ENCODE measurements around the gene SDCCAG8.
"Not testable (repeated sequence)": the region's sequence is repeated elsewhere in the genome, so short reads cannot be mapped to it uniquely, and the experiment has no call there.

SDCCAG8 gene

DNA sequence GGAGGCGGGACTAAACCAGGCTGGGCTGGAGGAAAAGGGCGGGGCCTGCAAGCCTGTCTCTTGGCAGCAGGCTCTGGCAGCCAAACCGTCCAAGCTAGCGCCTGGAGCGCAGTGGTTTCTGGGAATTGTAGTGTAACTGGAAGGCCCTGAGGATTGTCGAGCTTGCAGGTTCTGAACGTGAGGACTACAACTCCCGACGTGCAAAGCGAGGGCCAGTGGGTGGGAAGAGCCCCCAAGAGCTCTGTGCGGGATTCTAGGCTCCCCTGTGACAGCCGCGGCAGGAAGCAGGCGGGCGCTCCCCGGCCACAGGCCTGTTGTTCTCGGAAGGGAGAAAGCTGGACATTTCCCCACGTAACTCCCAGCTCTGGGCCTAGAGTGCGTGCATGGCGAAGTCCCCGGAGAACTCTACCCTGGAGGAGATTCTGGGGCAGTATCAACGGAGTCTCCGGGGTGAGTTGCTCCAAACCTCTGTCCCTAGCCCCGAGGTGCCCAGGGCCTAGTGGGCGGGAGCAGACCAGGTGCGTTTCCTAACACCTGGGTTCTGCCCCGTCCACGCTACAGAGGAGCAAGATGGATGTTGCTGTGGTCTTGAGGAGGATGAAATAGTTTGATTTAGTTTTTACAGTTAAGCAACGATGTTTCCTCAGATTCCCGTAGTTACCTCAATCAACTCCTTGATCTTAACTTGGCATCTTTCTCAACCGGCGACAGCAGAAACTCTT lies at the start of gene SDCCAG8:
Gene SDCCAG8 (plus strand): TSS at position 251 of the 722 bp plus-strand sequence. CDS start 133 bp downstream, at position 384.
- DNase-seq (ENCODE audit: low read depth in 3 of 3), result peak; percentile 84 to 94 (median 87)

DNA sequence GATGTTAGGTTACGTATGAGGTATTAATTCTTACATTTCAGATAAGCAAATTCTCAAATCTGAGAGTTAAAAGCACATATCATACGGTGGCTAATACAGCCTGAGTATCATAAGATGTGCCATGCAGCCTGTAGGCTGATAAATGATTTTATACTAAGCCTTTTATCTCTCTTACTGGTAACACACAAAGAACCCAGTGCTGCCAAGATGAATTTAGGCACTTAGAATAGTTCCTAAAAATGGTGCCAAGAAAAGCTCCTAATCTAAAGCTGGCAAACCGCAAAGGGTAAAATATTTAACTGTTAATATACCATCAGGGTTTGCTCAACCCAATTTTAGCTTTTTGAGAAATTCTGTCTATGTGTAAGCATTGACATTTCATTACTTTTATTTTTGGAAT lies 43.9 kb upstream of the SDCCAG8 start:
- not testable (repeated sequence) for DNase-seq (ENCODE audit: low read depth in 3 of 3)

DNA sequence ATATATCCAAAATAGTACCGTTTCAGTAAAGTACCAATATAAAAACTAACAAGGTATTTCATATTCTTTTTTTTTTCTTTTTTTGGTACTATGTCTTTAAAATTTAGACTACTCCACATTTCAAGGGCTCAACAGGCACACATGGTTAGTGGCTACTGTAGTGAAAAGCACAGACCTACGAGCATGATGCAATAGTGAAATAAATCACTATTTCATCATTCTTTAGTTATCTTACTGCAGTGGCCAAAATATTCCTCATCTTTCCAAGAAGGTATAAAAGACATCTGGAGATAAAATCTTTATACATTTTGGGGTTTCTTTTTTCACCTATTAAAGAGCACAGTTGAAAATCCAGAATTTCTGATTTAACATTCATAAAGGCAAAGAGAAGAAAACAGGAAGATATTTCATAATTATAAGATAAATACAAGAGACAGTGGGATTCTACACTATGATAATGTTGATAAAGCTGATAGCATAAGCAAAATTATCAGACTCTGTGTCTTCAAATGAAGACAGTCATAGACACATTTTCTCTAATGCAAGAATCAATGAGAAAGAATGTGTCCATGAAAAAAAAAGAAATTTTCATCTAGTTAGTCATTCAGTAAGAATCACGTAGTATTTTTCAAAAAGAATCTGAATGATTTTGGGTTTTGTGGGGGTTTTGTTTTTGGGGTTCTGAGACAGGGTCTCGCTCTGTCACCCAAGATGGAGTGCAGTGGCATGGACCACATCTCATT lies 42.6 kb upstream of the SDCCAG8 start:
- DNase-seq (ENCODE audit: low read depth in 3 of 3), result no peak

DNA sequence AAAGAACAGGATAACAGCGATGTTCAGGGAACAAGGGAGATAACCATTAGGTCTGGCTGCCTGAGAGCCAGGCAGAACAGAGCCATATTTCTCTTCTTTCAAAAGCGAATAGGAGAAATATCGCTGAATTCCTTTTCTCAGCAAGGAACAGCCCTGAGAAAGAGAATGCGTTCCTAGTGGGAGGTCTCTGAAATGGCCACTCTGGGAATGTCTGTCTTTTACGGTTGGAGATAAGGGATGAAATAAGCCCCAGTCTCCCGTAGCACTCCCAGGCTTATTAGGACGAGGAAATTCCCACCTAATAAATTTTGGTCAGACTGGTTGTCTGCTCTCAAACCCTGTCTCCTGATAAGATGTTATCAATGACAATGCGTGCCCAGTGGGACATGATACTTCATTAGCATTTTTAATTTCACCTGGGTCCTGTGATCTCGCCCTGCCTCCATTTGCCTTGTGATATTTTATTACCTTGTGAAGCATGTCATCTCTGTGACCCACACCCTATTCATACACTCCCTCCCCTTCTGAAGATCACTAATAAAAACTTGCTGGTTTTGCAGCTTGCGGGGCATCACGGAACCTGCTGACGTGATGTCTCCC lies 40.5 kb upstream of the SDCCAG8 start:
- DNase-seq (ENCODE audit: low read depth in 3 of 3), result not testable (repeated sequence)

DNA sequence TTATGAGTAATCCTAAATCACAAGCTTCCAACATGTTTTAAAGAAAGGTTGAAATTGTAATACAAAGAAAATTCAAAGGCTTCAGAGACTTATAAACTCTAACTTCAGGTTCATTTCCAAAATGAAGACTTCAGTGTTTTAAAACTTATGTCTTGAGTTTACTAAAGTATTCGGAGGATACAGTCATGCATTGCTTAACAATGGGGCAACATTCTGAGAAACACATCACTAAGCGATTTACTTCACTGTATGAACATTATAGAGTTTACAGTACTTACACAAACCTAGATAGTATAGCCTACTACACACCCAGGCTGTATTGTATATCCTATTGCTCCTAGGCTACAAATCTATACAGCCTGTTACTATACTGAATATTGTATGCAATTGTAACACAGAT lies 39.1 kb upstream of the SDCCAG8 start:
- no peak for DNase-seq (ENCODE audit: low read depth in 3 of 3)

DNA sequence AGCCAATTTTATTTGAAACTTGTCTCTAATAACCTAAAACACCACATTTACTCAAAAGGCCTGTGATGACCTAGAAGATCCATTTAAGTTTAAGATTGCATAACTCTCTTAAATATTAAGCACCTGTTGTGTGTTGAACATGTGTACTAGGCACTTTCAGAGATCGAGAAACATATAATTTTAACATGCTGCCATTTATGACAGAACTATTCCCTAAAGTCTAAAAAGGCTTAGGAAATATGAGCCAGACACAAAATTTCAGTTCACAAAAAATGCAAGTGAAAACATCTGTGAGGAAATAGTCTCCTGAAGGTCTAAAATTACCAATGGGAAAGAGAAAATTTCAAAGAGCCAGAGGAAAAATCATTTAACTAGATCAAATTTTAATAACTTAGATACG lies 38.5 kb upstream of the SDCCAG8 start:
- no peak for DNase-seq (ENCODE audit: low read depth in 3 of 3)

DNA sequence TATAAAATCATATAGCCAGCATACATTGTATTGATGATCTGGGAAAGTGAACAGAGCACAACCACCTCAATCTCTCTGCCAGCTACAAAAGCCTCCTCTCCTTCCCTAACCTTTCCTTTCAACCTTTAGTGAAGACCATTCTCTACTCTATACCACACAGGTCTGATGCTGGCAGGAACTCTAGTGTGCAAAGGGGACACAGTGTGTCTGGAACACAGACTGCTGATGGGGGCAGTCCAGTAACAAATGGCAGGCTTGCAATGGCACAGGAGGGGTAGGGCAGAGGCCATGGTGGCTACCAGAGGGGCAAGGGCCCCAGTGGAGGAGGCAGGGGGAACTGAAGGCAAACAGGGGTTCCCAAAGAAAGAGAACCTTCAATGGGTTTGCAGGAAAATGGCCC lies 37.8 kb upstream of the SDCCAG8 start:
- DNase-seq (ENCODE audit: low read depth in 3 of 3), result no peak

DNA sequence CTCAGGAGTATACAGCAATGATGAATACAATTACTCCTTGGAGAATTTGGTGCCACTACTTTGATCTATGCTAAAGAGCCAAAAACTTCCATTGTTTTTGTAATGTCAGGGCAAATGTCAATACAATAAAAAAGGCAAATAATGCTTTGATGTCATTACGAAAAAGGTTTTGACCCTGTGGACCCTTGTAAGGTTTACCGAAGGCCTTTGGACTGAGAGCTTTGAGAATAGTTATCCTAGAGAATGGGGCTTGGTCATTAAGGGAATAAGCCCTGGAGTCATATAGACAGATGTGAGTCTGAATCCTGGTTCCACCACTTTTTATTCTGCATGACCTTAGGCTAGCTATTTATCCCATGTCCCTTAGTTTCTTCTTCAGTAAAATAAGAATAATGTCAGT lies 28.2 kb upstream of the SDCCAG8 start:
- no peak for DNase-seq (ENCODE audit: low read depth in 3 of 3)

DNA sequence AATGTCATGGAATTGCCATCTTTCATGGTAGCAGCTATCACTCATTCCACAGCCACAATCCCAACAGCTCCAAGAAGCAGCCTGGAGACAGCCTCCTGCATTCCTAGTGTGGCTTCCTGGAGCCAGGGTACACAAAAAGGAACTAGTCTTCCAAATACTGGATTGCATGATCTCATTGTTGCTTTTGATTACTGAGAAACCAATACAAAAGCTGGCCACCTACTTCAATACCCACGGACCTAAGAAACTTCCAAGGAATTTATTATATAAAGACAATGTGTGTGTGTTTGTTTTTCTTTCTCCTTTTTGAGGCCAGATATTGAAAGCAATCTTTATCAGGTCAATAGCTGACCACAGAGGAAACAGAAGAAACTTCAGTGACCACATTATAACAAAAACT lies 26.3 kb upstream of the SDCCAG8 start:
- DNase-seq (ENCODE audit: low read depth in 3 of 3), result no peak

DNA sequence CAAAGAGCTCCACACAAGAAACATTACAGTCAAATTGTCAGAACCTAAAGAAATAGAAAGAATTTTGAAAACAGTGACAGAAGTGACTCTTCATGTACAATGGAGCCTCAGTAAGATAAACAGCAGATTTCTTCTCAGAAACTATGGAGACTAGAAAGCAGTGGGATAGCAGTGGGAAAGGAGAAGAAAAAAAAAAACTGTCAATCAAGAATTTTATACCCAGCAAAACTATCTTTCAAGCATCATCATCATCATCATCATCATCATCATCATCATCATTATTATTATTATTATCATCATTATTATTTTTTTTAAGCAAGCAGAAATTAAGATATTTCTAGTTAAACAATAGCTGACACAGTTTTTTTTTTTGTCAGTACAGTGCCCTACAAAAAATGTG lies 24.9 kb upstream of the SDCCAG8 start:
- no peak for DNase-seq (ENCODE audit: low read depth in 3 of 3)

DNA sequence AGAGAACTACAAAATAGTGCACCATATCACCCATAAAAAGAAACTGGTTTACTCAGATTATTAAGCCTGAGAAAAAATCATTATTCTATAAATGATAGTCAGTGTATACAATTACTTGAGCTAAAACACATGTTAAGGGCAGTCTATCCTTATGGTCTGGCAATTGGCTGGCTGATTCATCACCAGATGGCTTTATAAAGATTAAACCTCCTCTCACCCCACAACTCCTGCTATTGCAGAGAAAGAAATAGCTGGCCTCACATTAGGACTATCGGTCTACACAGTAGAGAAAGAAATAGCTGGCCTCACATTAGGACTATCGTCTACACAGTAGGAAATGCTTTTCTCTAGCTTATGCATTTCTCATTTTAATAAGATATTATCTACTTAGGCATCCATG lies 21.9 kb upstream of the SDCCAG8 start:
- no peak for DNase-seq (ENCODE audit: low read depth in 3 of 3)

DNA sequence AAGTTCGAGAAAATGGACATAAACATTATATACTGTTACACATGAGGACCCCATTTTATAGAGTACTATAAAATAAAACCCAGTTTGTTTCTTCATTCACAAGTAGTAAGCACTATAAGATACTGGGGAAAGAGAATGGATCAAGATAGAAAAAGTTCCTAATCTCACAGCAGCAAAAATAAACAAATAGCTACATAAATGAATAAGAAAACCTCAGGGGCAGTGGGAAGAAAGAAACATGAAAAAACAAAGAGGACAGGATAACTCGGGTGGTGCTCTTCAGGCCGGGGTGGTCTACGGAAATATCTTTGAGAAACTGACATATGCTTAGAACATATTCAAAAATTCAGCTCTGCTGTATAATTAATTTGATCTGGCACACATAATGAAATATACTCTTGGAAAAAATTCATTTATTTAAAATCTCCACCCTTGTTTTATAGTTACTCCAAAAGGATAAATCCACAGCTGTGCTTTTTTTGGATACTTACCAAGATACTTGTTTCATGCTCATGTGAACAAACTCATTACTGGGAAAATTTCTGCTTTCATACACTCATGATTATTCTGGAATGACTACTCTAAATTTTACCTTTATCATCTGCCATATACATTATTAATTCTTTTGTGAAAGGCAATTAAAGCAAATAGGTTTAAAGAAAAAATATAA lies 20.7 kb upstream of the SDCCAG8 start:
- no peak for DNase-seq (ENCODE audit: low read depth in 3 of 3)

DNA sequence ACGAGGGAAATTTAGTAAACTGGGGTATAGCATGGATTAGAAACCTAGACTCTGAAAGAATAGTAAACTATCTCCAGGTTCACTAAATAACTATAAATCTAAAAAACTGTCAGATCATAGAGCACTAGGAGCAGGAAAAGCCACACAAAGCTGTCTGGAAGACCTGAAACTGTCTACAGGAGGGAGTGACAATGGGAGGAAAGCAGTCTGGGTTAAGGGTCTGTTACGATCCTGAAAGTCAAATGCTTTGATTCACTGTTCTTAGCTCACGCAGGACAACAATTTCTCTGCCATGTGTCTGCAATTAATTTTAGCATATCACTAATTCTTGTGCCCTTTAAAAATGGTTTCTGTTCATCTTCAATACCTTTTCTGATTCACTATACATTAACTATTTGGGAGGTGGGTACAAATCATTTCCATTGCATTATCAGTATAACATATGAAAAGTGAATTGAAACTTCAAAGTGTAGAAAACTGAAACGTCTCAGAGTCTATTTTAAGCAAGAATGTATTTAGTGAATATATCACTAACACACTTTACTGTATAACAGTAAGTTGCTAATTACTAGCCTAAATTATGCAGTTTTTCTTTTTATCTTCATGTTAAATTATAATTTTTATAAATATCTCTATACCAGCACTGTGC lies 19.1 kb upstream of the SDCCAG8 start:
- DNase-seq (ENCODE audit: low read depth in 3 of 3), result no peak

DNA sequence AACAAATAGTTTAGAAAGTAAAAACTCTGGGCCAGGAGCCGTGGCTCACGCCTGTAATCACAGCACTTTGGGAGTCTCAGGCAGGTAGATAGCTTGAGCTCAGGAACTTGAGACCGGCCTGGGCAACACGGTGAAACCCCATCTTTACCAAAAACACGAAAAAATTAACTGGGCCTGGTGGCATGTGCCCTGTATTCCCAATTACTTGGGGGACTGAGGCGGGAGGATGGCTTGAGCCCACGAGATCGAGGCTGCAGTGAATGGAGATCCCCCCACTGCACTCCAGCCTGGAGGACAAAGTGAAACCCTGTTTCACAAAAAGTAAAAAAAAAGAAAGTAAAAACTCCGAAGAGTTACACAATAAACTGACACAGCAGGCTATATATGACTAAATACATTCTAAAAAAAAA lies 11.4 kb upstream of the SDCCAG8 start:
- DNase-seq (ENCODE audit: low read depth in 3 of 3), result no peak

DNA sequence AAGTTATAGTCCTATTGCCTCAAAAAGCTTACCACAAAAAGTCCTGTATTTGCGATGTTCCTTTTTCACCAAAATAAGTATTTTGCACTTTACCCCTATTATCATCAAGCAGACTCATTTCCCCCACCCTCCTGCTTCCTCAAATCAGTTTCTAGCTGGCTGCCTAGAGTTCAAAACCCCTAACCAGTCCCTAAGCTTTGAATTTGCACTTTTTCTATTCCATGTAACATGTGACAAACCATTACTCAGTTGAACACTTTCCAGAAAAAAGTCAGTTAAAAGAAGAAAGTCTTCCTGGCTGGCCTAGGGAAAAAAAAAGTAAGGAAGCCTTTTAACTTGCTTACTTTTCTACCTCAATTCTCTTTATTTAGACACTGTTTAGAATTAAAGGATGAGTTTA lies 8.9 kb upstream of the SDCCAG8 start:
- no peak for DNase-seq (ENCODE audit: low read depth in 3 of 3)

DNA sequence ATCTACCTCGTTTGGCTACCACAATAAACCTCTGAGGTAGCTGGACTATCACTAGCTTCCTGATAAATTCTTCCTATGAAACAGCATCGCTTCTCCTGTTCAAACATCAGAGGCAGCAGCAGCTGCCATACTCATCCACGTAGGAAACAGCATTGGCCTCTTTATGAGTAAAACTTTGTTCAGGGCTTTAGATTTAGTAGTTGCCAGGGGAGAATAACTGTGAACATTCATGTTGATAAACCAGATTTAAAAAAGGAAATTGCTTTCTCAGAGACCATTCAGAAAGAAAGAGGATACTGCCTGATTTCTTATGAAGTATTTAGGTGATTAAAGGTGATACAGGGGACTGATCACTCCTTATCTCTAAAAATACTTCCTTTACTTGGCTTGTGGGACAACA lies 7.9 kb upstream of the SDCCAG8 start:
- no peak for DNase-seq (ENCODE audit: low read depth in 3 of 3)

DNA sequence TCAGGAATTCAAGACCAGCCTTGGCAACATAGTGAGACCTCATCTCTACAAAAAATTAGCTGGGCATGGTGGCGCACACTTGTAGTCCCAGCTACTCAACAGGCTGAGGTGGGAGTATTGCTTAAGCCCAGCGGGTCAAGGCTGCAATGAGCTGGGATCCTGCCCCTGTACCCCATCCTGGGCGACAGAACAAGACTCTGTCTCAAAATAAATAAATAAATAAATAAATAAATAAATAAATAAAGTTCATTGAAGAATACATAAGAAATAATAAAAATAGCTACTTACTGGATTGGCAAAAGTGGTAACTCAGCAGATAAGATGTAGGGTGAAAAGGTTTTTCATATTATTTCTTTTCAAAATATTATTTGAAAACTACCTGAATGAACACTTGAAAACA lies 6.6 kb upstream of the SDCCAG8 start:
- DNase-seq (ENCODE audit: low read depth in 3 of 3), result no peak

DNA sequence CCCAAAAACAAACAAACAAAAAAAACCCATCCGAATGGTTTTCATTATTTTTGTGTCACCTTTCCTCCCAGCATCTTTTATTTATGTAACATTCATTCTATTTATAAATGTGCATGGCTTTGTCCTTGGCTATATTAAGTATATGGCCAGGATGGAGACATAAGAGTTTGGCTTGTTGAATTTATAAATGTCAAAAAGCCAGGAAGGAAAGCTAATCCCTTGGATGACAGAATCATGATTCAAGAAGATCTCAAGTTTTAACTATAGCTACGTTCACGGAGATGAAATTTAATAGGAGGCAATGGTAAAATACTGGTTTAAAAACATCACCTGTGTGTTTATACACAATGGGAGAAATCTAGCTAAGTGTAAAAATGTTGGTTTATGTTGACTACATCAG lies 5.7 kb upstream of the SDCCAG8 start:
- no peak for DNase-seq (ENCODE audit: low read depth in 3 of 3)

DNA sequence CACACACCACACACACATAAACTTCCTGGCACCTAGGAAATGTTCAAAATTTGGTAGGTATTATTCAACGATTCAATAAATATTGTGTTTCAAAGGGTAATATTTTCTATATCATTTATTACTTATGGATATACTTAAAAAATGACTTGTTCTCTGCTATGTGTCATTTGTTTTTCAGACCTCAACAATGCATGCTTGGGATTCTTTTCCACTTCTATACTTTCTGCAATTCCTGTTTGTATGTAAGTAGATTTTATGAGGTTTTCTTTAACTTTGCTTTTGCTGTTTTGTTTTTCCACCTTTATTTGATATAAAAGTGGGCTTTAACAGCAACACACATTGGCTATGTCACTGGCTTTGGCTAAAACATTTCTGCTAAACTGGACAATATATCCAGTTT lies 4.3 kb upstream of the SDCCAG8 start:
- no peak for DNase-seq (ENCODE audit: low read depth in 3 of 3)

DNA sequence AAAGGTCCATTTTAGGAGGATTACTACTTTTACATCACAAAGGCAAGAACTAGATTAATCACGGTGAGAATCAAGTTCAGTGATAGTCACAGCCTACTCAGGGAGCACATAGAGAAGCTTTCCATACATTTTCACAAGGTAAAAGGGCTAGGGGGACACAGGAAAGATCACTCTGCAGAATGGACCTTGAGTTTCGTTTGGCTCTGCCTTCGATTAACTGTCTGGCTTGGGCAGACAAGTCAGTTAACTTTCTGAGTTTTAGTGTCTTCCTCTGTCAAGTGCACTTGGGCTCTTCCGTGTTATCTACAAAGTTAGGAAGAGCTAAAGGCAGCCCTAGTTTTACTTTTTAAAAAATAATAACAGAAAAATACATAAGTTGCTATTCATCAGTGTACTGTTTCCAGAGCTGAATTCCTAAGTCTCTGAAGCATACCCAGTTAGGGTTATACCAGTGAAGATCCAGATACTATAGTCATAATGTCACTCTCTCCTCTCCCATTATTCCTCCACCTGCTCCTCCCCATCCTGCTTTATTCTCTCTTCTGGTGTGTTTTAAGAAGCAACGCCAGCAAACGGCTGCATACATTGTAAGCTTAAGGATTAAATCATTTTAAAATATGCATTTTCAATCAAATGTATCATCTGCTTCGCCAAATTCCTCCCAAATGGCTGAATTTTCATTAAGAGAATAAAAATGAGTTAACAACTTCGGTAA lies 2.5 kb upstream of the SDCCAG8 start:
- DNase-seq (ENCODE audit: low read depth in 3 of 3), result no peak

DNA sequence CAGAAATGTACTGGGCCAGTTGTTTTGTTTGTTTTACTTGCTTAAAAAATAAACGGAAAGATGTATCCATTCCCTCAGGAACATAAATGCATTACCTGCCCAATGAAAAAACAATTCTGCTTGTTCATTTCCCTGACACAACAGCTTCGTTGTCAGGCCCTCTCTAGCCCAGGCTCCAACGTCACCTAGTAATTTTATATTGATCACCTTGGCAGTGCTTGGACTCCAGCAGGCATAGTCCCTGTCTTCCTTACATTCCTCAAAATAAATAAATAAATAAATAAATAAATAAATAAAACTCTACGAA lies 2.0 kb upstream of the SDCCAG8 start:
- DNase-seq (ENCODE audit: low read depth in 3 of 3), result no peak
